Neural progenitor cell (in vitro differentiated cells): ENCODE results near the gene PKHD1. TPM values are rescaled to one million over a fixed set of nuclear protein-coding genes. Genes with fewer than 3 reads are reported as not detected.

ENCODE experiments used
- DNase-seq: peaks from one replicate; pipeline ENCODE4 v3.0.0-alpha.2; 2016; ENCODE audit warnings: low spot score
- H2AFZ ChIP-seq: fragments of 200-600 bp; sonication (generic); replicated peaks from 2 replicates; pipeline ENCODE4 v1.6.1; 2016; ENCODE audit warnings: antibody characterized with exemption
- H3F3A ChIP-seq: fragments of 200-600 bp; sonication (generic); 2 replicates; pipeline ENCODE4 v1.6.1; 2016; ENCODE audit warnings: antibody characterized with exemption, low read depth
- H3K27ac ChIP-seq: fragments of 200-600 bp; sonication (generic); 2 replicates; pipeline ENCODE4 v1.5.1; 2016; ENCODE audit warnings: mild to moderate bottlenecking
- H3K27me3 ChIP-seq: fragments of 200-600 bp; sonication (generic); 2 replicates; pipeline ENCODE4 v1.6.1; 2016; ENCODE audit warnings: mild to moderate bottlenecking, moderate library complexity
- H3K36me3 ChIP-seq: fragments of 200-600 bp; sonication (generic); 2 replicates; pipeline ENCODE4 v1.5.1; 2016
- H3K4me1 ChIP-seq: fragments of 200-600 bp; sonication (generic); 2 replicates; pipeline ENCODE4 v1.6.1; 2016; ENCODE audit warnings: mixed run types
- H3K4me2 ChIP-seq: fragments of 200-600 bp; sonication (generic); 2 replicates; pipeline ENCODE4 v1.6.1; 2016
- H3K4me3 ChIP-seq: fragments of 200-600 bp; sonication (generic); 2 replicates; pipeline ENCODE4 v1.5.1; 2016
- H3K79me2 ChIP-seq: fragments of 200-600 bp; sonication (generic); 2 replicates; pipeline ENCODE4 v1.6.1; 2016; ENCODE audit warnings: low read depth
- H3K9ac ChIP-seq: fragments of 200-600 bp; sonication (generic); 2 replicates; pipeline ENCODE4 v1.6.1; 2016
- H3K9me3 ChIP-seq: fragments of 200-600 bp; sonication (generic); 2 replicates; pipeline ENCODE4 v1.5.1; 2016; ENCODE audit warnings: low read depth
- H4K20me1 ChIP-seq: fragments of 200-600 bp; sonication (generic); 2 replicates; pipeline ENCODE4 v1.6.1; 2016; ENCODE audit warnings: low read depth
- H3K27ac Mint-ChIP-seq: 3 replicates; pipeline ENCODE4 v1.8.0; 2021; ENCODE audit warnings: mixed read lengths
- H3K27me3 Mint-ChIP-seq: 2 replicates; pipeline ENCODE4 v1.8.0; 2022; ENCODE audit warnings: low read depth, mild to moderate bottlenecking, inconsistent platforms, moderate library complexity, mixed read lengths; ENCODE audit not compliant: insufficient read depth
- H3K36me3 Mint-ChIP-seq: 3 replicates; pipeline ENCODE4 v1.8.0; 2021; ENCODE audit warnings: mixed read lengths
- H3K4me1 Mint-ChIP-seq: 3 replicates; pipeline ENCODE4 v1.8.0; 2021; ENCODE audit warnings: mixed read lengths
- H3K4me3 Mint-ChIP-seq: 3 replicates; pipeline ENCODE4 v1.8.0; 2021; ENCODE audit warnings: mild to moderate bottlenecking, moderate library complexity, mixed read lengths
- H3K9me3 Mint-ChIP-seq: 3 replicates; pipeline ENCODE4 v1.8.0; 2020; ENCODE audit warnings: mixed read lengths
- EZH2 ChIP-seq: fragments of 200-600 bp; sonication (generic); IDR thresholded peaks from 2 replicates; pipeline ENCODE4 v1.6.1; 2017; ENCODE audit warnings: antibody characterized with exemption, mild to moderate bottlenecking, moderate library complexity
- EZH2phosphoT487 ChIP-seq: fragments of 200-600 bp; sonication (generic); IDR thresholded peaks from 2 replicates; pipeline ENCODE4 v1.6.1; 2017; ENCODE audit warnings: antibody characterized with exemption
- total RNA-seq: library from RNA; depleted of rRNA; stranded (reverse); fragments of >200 nt; gene quantifications from 2 replicates; pipeline ENCODE4 v1.2.3, GENCODE V29; 2015; ENCODE audit warnings: low replicate concordance
- TF ChIP-seq, protein P1 (sequence below): fragments of 200-600 bp; sonication (generic); IDR thresholded peaks from 2 replicates; pipeline ENCODE4 v1.5.1; 2017; ENCODE audit warnings: antibody characterized with exemption, mild to moderate bottlenecking

The PKHD1 gene
- total RNA-seq, 1 donor from 2014 or later, result 0.04 TPM

DNA sequence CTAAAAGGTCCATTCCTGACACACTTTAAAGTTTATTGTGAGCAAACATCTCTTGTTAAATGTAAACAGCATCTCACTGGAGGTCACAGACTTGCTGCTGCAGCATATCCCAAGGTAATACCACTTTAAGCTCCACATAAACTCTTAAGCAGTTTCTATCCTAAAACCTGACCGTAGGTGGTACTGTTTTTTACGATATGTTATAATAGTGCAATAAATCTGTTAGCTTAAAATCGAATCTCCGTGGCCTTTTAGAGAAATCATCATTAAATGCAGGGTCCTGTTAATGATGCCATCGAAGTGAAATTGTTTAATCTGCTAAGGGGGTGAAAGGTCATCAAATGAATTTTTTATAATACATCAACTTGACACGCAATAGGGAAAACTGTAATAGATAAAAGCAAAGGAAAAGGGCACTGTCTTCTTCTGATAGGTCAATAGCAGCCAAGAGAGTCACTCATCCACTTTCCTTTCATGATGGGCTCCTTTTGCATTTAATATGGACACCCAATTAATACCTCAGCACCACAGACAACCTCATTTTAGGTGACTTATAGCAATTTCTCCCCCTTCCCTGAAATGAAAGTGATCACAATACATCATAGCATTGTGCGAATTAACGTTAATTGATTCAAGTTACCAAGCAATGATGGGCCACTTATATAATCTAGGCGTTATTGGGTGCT, 436.1 kb downstream of the PKHD1 start:
- Histone ChIP-seq H3K27ac (no peak overlapping the region), H3F3A (no peaks in the 10 kb centered on the region), H2AFZ (no peak overlapping the region), H3K36me3 (no peaks in the 10 kb centered on the region), H3K4me1 (no peaks in the 10 kb centered on the region), H3K4me3 (no peak overlapping the region), H3K4me2 (no peak overlapping the region), H3K27me3 (no peaks in the 10 kb centered on the region), H3K9me3 (no peaks in the 10 kb centered on the region), H3K9ac (no peak overlapping the region), H3K79me2 (no peaks in the 10 kb centered on the region), H4K20me1 (no peaks in the 10 kb centered on the region)
- TF ChIP-seq EZH2, result no peak
- TF ChIP-seq EZH2phosphoT487, result no peak
- TF ChIP-seq, protein P1, sequence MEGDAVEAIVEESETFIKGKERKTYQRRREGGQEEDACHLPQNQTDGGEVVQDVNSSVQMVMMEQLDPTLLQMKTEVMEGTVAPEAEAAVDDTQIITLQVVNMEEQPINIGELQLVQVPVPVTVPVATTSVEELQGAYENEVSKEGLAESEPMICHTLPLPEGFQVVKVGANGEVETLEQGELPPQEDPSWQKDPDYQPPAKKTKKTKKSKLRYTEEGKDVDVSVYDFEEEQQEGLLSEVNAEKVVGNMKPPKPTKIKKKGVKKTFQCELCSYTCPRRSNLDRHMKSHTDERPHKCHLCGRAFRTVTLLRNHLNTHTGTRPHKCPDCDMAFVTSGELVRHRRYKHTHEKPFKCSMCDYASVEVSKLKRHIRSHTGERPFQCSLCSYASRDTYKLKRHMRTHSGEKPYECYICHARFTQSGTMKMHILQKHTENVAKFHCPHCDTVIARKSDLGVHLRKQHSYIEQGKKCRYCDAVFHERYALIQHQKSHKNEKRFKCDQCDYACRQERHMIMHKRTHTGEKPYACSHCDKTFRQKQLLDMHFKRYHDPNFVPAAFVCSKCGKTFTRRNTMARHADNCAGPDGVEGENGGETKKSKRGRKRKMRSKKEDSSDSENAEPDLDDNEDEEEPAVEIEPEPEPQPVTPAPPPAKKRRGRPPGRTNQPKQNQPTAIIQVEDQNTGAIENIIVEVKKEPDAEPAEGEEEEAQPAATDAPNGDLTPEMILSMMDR, result no peak
- Mint-ChIP-seq H3K36me3 (no peaks in the 10 kb centered on the region), H3K4me3 (no peak overlapping the region), H3K9me3 (no peaks in the 10 kb centered on the region), H3K27me3 (no peaks in the 10 kb centered on the region), H3K4me1 (no peaks in the 10 kb centered on the region), H3K27ac (no peak overlapping the region)
- no peak for DNase-seq

DNA sequence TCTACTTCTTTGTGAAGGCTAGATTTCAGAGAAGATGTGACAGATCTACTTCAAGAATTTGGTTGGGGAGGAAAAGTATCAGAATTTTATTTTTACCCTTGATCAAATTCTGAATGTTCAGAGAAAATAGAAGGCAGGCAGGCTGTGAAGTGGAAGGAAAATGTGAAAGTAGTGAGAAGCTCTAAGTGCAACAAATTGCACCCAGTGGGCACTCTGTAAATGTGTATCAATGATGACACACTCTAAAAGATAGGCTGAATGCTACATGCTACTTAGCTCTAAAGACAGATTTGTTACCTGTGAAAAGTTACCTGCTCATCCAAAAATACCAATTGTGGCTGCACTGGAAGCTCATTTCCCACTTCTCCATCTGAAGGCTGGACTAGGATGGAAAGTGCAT, 438.6 kb downstream of the PKHD1 start:
- H3K9me3 ChIP-seq, result no peaks in the 10 kb centered on the region
- H3K4me3 Mint-ChIP-seq, result no peak overlapping the region
- no peaks in the 10 kb centered on the region for H3K4me1 Mint-ChIP-seq
- H3K27me3 Mint-ChIP-seq, result no peaks in the 10 kb centered on the region
- no peak overlapping the region for H3K4me3 ChIP-seq
- TF ChIP-seq EZH2phosphoT487 (no peak), EZH2 (no peak)
- TF ChIP-seq, protein P1, result no peak
- no peaks in the 10 kb centered on the region for H3K36me3 ChIP-seq
- DNase-seq, result no peak
- no peaks in the 10 kb centered on the region for H3K4me1 ChIP-seq
- H2AFZ ChIP-seq, result no peak overlapping the region
- no peaks in the 10 kb centered on the region for H3F3A ChIP-seq
- H3K27ac Mint-ChIP-seq, result no peak overlapping the region
- no peaks in the 10 kb centered on the region for H3K9me3 Mint-ChIP-seq
- no peak overlapping the region for H3K4me2 ChIP-seq
- H3K79me2 ChIP-seq, result no peaks in the 10 kb centered on the region
- H3K27ac ChIP-seq, result no peak overlapping the region
- no peaks in the 10 kb centered on the region for H3K36me3 Mint-ChIP-seq
- H3K9ac ChIP-seq, result no peak overlapping the region
- no peaks in the 10 kb centered on the region for H4K20me1 ChIP-seq
- H3K27me3 ChIP-seq, result no peaks in the 10 kb centered on the region

GRCh38 chr6:51648236-51648635, 439.2 kb downstream of the PKHD1 start:
- no peak for DNase-seq
- H3K79me2 ChIP-seq, result no peaks in the 10 kb centered on the region
- no peak overlapping the region for H3K9ac ChIP-seq
- H3K27me3 Mint-ChIP-seq, result no peaks in the 10 kb centered on the region
- H3K27ac ChIP-seq, result no peak overlapping the region
- no peaks in the 10 kb centered on the region for H3K9me3 ChIP-seq
- no peak overlapping the region for H3K4me3 Mint-ChIP-seq
- no peaks in the 10 kb centered on the region for H3K4me1 ChIP-seq
- no peak for TF ChIP-seq EZH2phosphoT487
- no peak for TF ChIP-seq EZH2
- TF ChIP-seq, protein P1, result no peak
- H3K4me3 ChIP-seq, result no peak overlapping the region
- H2AFZ ChIP-seq, result no peak overlapping the region
- no peak overlapping the region for H3K27ac Mint-ChIP-seq
- no peaks in the 10 kb centered on the region for H3K27me3 ChIP-seq
- no peaks in the 10 kb centered on the region for H3K36me3 ChIP-seq
- no peaks in the 10 kb centered on the region for H3K9me3 Mint-ChIP-seq
- H3K4me2 ChIP-seq, result no peak overlapping the region
- H3F3A ChIP-seq, result no peaks in the 10 kb centered on the region
- no peaks in the 10 kb centered on the region for H3K4me1 Mint-ChIP-seq
- H3K36me3 Mint-ChIP-seq, result no peaks in the 10 kb centered on the region
- H4K20me1 ChIP-seq, result no peaks in the 10 kb centered on the region
